ENCODE measurements around the gene FAM20C.

Gene FAM20C

DNA sequence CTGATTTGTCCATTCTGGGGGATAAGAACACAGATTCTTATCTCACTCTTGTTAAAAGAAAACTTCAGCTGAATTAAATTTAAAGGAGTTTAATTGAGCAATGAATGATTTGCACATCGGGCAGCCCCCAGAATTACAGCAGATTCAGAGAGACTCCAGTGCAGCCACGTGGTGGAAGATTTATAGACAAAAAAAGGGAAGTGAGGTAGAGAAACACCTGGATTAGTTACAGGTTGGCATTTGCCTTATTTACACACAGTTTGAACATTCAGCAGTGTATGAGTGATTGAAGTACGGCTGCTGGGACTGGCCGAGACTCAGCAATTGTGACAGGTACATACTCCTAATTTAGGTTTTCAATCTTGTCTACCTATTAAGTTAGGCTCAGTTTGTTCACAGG, 46.5 kb upstream of the FAM20C start (continued):
- TF ChIP-seq ZBTB8A (tag by site-specific recombination; IDR thresholded peaks at IDR 0.05) = no peak
- TF ChIP-seq ZNF157 (tag by site-specific recombination; IDR thresholded peaks at IDR 0.05) = no peak
- TF ChIP-seq SALL2 (tag by site-specific recombination; IDR thresholded peaks at IDR 0.05; ENCODE audit: borderline replicate concordance) = no peak
- TF ChIP-seq, protein P1, sequence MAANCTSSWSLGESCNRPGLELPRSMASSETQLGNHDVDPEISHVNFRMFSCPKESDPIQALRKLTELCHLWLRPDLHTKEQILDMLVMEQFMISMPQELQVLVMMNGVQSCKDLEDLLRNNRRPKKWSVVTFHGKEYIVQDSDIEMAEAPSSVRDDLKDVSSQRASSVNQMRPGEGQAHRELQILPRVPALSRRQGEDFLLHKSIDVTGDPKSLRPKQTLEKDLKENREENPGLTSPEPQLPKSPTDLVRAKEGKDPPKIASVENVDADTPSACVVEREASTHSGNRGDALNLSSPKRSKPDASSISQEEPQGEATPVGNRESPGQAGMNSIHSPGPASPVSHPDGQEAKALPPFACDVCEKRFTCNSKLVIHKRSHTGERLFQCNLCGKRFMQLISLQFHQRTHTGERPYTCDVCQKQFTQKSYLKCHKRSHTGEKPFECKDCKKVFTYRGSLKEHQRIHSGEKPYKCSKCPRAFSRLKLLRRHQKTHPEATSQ (tag by site-specific recombination; IDR thresholded peaks at IDR 0.05) = no peak
- TF ChIP-seq, protein P2, sequence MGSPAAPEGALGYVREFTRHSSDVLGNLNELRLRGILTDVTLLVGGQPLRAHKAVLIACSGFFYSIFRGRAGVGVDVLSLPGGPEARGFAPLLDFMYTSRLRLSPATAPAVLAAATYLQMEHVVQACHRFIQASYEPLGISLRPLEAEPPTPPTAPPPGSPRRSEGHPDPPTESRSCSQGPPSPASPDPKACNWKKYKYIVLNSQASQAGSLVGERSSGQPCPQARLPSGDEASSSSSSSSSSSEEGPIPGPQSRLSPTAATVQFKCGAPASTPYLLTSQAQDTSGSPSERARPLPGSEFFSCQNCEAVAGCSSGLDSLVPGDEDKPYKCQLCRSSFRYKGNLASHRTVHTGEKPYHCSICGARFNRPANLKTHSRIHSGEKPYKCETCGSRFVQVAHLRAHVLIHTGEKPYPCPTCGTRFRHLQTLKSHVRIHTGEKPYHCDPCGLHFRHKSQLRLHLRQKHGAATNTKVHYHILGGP (tag by site-specific recombination; IDR thresholded peaks at IDR 0.05) = no peak

DNA sequence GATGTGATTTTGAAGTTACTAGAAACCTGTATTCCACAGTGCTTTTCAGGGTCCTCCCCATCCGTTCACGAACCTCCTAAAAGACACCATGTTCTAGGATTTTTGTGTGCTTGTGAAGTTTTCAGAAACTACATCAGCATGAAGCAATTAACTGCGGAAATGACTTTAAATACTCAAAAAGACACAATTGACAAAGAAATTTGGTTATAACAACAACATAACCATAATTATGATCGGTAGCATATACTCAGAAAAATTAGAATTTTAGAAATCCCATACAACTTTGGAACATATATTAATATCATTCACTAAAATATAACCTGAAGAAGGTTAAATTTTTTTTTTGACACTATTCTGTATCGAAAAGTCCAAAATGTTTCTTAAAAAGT, 43.8 kb upstream of the FAM20C start:
- no peaks in the 10 kb centered on the region for H3K4me1 ChIP-seq (ENCODE audit: control insufficient read depth, insufficient read depth, low read length)
- peak overlapping the region; percentile 71 for H3K27ac ChIP-seq (ENCODE audit: extremely low read depth, low read depth, low read length)
- H3K36me3 ChIP-seq (ENCODE audit: control insufficient read depth in 2 of 2, insufficient read depth in 1 of 2, low read length in 2 of 2) = peaks cover 0 to 15% of the 10 kb centered on the region in 2 experiments; a peak in 1 of 3 replicates
- TF ChIP-seq ZNF629 (tag by site-specific recombination; IDR thresholded peaks at IDR 0.05) (no peak), ZNF791 (tag by site-specific recombination; IDR thresholded peaks at IDR 0.05) (no peak), ZNF768 (tag by site-specific recombination; IDR thresholded peaks at IDR 0.05) (no peak), TRIM28 (IDR thresholded peaks at IDR 0.05; ENCODE audit: borderline replicate concordance, low read length) (no peak), ZNF155 (tag by site-specific recombination; IDR thresholded peaks at IDR 0.05) (no peak), ZBTB8A (tag by site-specific recombination; IDR thresholded peaks at IDR 0.05) (no peak), ZNF548 (tag by site-specific recombination; IDR thresholded peaks at IDR 0.05) (no peak), ZFP37 (tag by site-specific recombination; IDR thresholded peaks at IDR 0.05) (0 out of 2 replicates have a peak, but pooled peaks have one; percentile 21), GLIS1 (tag by site-specific recombination; IDR thresholded peaks at IDR 0.05) (no peak), ZNF830 (tag by site-specific recombination; IDR thresholded peaks at IDR 0.05; ENCODE audit: low read depth) (no peak), MEIS1 (CRISPR knock-in tag; IDR thresholded peaks at IDR 0.05; ENCODE audit: borderline replicate concordance) (no peak), ZNF426 (tag by site-specific recombination; IDR thresholded peaks at IDR 0.05) (0 out of 2 replicates have a peak, but pooled peaks have one; percentile 9), WT1 (tag by site-specific recombination; IDR thresholded peaks at IDR 0.05) (no peak), ZNF521 (tag by site-specific recombination; IDR thresholded peaks at IDR 0.05) (no peak)
- TF ChIP-seq, protein P3, sequence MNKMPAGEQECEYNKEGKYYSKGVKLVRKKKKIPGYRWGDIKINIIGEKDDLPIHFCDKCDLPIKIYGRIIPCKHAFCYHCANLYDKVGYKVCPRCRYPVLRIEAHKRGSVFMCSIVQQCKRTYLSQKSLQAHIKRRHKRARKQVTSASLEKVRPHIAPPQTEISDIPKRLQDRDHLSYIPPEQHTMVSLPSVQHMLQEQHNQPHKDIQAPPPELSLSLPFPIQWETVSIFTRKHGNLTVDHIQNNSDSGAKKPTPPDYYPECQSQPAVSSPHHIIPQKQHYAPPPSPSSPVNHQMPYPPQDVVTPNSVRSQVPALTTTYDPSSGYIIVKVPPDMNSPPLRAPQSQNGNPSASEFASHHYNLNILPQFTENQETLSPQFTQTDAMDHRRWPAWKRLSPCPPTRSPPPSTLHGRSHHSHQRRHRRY (tag by site-specific recombination; IDR thresholded peaks at IDR 0.05) = no peak
- TF ChIP-seq, protein P4, sequence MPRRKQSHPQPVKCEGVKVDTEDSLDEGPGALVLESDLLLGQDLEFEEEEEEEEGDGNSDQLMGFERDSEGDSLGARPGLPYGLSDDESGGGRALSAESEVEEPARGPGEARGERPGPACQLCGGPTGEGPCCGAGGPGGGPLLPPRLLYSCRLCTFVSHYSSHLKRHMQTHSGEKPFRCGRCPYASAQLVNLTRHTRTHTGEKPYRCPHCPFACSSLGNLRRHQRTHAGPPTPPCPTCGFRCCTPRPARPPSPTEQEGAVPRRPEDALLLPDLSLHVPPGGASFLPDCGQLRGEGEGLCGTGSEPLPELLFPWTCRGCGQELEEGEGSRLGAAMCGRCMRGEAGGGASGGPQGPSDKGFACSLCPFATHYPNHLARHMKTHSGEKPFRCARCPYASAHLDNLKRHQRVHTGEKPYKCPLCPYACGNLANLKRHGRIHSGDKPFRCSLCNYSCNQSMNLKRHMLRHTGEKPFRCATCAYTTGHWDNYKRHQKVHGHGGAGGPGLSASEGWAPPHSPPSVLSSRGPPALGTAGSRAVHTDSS (tag by site-specific recombination; IDR thresholded peaks at IDR 0.05) = no peak
- TF ChIP-seq, protein P5, sequence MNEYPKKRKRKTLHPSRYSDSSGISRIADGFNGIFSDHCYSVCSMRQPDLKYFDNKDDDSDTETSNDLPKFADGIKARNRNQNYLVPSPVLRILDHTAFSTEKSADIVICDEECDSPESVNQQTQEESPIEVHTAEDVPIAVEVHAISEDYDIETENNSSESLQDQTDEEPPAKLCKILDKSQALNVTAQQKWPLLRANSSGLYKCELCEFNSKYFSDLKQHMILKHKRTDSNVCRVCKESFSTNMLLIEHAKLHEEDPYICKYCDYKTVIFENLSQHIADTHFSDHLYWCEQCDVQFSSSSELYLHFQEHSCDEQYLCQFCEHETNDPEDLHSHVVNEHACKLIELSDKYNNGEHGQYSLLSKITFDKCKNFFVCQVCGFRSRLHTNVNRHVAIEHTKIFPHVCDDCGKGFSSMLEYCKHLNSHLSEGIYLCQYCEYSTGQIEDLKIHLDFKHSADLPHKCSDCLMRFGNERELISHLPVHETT (tag by site-specific recombination; IDR thresholded peaks at IDR 0.05) = 0 out of 2 replicates have a peak, but pooled peaks have one; percentile 48
- TF ChIP-seq, protein P6, sequence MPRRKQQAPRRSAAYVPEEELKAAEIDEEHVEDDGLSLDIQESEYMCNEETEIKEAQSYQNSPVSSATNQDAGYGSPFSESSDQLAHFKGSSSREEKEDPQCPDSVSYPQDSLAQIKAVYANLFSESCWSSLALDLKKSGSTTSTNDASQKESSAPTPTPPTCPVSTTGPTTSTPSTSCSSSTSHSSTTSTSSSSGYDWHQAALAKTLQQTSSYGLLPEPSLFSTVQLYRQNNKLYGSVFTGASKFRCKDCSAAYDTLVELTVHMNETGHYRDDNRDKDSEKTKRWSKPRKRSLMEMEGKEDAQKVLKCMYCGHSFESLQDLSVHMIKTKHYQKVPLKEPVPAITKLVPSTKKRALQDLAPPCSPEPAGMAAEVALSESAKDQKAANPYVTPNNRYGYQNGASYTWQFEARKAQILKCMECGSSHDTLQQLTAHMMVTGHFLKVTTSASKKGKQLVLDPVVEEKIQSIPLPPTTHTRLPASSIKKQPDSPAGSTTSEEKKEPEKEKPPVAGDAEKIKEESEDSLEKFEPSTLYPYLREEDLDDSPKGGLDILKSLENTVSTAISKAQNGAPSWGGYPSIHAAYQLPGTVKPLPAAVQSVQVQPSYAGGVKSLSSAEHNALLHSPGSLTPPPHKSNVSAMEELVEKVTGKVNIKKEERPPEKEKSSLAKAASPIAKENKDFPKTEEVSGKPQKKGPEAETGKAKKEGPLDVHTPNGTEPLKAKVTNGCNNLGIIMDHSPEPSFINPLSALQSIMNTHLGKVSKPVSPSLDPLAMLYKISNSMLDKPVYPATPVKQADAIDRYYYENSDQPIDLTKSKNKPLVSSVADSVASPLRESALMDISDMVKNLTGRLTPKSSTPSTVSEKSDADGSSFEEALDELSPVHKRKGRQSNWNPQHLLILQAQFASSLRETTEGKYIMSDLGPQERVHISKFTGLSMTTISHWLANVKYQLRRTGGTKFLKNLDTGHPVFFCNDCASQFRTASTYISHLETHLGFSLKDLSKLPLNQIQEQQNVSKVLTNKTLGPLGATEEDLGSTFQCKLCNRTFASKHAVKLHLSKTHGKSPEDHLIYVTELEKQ (tag by site-specific recombination; IDR thresholded peaks at IDR 0.05; ENCODE audit: borderline replicate concordance) = no peak
- TF ChIP-seq, protein P7, sequence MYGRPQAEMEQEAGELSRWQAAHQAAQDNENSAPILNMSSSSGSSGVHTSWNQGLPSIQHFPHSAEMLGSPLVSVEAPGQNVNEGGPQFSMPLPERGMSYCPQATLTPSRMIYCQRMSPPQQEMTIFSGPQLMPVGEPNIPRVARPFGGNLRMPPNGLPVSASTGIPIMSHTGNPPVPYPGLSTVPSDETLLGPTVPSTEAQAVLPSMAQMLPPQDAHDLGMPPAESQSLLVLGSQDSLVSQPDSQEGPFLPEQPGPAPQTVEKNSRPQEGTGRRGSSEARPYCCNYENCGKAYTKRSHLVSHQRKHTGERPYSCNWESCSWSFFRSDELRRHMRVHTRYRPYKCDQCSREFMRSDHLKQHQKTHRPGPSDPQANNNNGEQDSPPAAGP (tag by site-specific recombination; IDR thresholded peaks at IDR 0.05) = no peak
- H3K9me3 ChIP-seq (ENCODE audit: control insufficient read depth, insufficient read depth, low read depth, low read length) = no peaks in the 10 kb centered on the region
- ChIA-PET CTCF (no interaction called here), POLR2A (interaction anchor here (1.0 kb wide), 1 partner anchor 43 kb away, joined by 3 read pairs; no protein-coding TSS in a partner anchor)
- peak overlapping the region; percentile 53 for H3K4me3 ChIP-seq (ENCODE audit: low read depth, low read length)
